ENCODE results near the gene NCR2. TPM values are rescaled to one million over a fixed set of nuclear protein-coding genes. Genes with fewer than 3 reads are reported as not detected.
A peak's percentile ranks its signal among the peaks of the same experiment; 100 is the strongest.

The NCR2 gene
- total and polyA plus RNA-seq, 9 of the 15 experiments (the other 6 are each of a cell fraction or from before 2014, with no cell fraction given), result not detected

DNA sequence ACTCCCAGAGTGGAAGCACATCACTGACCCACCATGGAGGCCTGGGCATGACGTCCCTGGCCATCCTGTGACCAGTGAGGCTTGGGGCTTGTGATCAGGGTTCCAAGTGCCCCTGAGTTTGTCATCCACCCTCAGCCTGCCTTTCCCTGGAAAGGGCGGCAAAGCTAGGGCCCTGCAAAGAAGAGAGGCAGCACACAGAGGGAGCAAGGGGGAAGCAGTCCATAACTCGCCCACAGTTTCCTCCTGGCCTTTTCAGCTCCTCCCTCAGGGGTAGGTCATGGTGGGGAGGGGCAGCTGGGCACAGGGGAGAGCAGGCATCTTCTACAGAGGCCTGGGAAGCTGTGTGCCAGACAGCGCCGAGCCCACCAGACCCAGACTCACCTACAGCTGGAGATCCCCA, at the start of gene NCR2 (continued):
- TF ChIP-seq, protein P1, sequence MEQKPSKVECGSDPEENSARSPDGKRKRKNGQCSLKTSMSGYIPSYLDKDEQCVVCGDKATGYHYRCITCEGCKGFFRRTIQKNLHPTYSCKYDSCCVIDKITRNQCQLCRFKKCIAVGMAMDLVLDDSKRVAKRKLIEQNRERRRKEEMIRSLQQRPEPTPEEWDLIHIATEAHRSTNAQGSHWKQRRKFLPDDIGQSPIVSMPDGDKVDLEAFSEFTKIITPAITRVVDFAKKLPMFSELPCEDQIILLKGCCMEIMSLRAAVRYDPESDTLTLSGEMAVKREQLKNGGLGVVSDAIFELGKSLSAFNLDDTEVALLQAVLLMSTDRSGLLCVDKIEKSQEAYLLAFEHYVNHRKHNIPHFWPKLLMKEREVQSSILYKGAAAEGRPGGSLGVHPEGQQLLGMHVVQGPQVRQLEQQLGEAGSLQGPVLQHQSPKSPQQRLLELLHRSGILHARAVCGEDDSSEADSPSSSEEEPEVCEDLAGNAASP (IDR thresholded peaks at IDR 0.05), result no peak
- no peak for TF ChIP-seq KDM1A (IDR thresholded peaks at IDR 0.05)

DNA sequence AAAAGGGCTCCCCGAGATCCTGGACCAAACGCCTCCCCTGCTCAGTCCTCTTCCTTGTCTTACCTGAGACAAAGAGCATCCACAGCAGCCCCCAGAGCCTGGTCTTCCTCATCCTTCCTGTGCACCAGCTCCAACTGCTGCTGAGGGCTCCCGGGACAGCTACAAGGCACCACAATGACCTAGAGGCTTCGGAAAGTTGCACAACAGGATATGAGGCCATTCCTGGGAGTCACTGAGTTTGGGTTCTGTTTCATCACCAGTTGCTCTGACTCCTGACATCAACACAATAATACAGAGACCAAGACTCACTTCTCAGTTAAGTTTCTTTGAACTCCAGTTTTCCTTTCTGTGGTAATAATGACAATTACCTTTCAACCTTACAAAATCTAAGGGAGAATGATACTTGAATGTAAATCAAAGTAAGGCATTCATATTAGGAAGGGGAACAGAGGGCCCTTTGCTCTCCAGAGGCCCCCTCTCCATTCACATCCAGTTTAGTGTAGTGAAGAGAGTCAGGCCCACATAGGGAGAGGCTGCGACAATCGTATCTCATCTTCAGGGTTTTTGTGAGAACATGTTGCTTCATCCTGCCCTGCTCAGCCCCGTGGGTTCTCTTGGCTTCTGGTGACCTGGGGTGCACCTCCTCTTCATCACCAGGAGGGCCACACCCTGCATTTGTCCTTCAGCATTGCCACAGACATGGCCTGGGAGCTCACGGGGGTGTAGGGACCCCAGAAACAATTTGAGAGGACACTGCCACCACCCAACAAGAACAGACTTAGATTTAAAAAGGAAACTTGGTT, 48.7 kb upstream of the NCR2 start, which contains the start of gene TREM1:
Gene TREM1, minus strand, starts transcription at position 139 of the 803 bp plus-strand sequence. Its CDS starts 27 bp downstream, at position 112.
- ATAC-seq (no peak), FAIRE-seq (no peak), DNase-seq (ENCODE audit: extremely low read depth in 1 of 4, low spot score in 3 of 4) (peak in 1 of 4 experiments; percentile 2)
- Histone ChIP-seq H3K4me2 (ENCODE audit: insufficient read depth, low read length) (no peak within 1 kb of the TSS), H3K9me1 (ENCODE audit: control insufficient read depth, insufficient read depth, low read length) (no peaks in the 10 kb centered on the region), H3K27ac (ENCODE audit: extremely low read depth, low read depth, low read length) (no peak within 1 kb of the TSS), H3K9me3 (replicated peaks; ENCODE audit: control insufficient read depth, insufficient read depth, low read depth, low read length) (no peaks in the 10 kb centered on the region), H3K9ac (ENCODE audit: insufficient read depth in 1 of 2, low read depth in 2 of 2, low read length in 2 of 2) (no peak within 1 kb of the TSS), H3K4me1 (replicated peaks in 1 of 2; ENCODE audit: control insufficient read depth in 2 of 2, insufficient read depth in 2 of 2, low read length in 2 of 2) (no peaks in the 10 kb centered on the region), H3K79me2 (ENCODE audit: control insufficient read depth, insufficient read depth, low read length) (no peaks in the 10 kb centered on the region), H3K27me3 (ENCODE audit: control insufficient read depth in 2 of 2, insufficient read depth in 2 of 2, low read length in 2 of 2) (peaks cover 2 to 42% of the 10 kb centered on the region in 2 experiments; a peak in 4 of 5 replicates), H4K20me1 (replicated peaks; ENCODE audit: control insufficient read depth, insufficient read depth, low read length) (no peaks in the 10 kb centered on the region), H2AFZ (ENCODE audit: low read depth, low read length) (no peak within 1 kb of the TSS), H3K4me3 (no peak within 1 kb of the TSS), H3K36me3 (ENCODE audit: control insufficient read depth, insufficient read depth, low read length) (no peaks in the 10 kb centered on the region)
- POLR2A ChIA-PET, result no interaction called here
- TF ChIP-seq CEBPG (CRISPR knock-in tag; IDR thresholded peaks at IDR 0.05) (no peak), CEBPG (tag; conservative IDR thresholded peaks at IDR 0.05 in 1 of 2, IDR thresholded peaks at IDR 0.05 in 1 of 2) (peak; percentile 86 to 96), GABPA (tag; conservative IDR thresholded peaks at IDR 0.05; ENCODE audit: low read depth) (peak; percentile 75), KDM5B (IDR thresholded peaks at IDR 0.05; ENCODE audit: insufficient replicate concordance, low read depth, low read length) (no peak), JUND (IDR thresholded peaks at IDR 0.05; ENCODE audit: borderline replicate concordance, low read depth, low read length) (no peak), JUND (tag; IDR thresholded peaks at IDR 0.05; ENCODE audit: borderline replicate concordance, low read depth, low read length) (no peak), FUS (optimal IDR thresholded peaks at IDR 0.05; ENCODE audit: low read depth, low read length) (no peak), CEBPB (tag; IDR thresholded peaks at IDR 0.05) (peak; percentile 61; the same call in 1 of the 2 replicates), NR2C2 (CRISPR knock-in tag; IDR thresholded peaks at IDR 0.05) (no peak), NR2C2 (tag; IDR thresholded peaks at IDR 0.05) (peak; percentile 27; the same call in 1 of the 2 replicates), KLF1 (tag; IDR thresholded peaks at IDR 0.05) (no peak), ETV1 (tag; conservative IDR thresholded peaks at IDR 0.05; ENCODE audit: low read depth) (peak; percentile 66)
- TF ChIP-seq, protein P2, sequence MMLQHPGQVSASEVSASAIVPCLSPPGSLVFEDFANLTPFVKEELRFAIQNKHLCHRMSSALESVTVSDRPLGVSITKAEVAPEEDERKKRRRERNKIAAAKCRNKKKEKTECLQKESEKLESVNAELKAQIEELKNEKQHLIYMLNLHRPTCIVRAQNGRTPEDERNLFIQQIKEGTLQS (IDR thresholded peaks at IDR 0.05), result peak; percentile 42
- TF ChIP-seq, protein P2 (CRISPR knock-in tag; conservative IDR thresholded peaks at IDR 0.05), result no peak
- WGBS (ENCODE audit: insufficient coverage, low coverage, missing lambda C conversion rate), result 2% methylated on average over 8 of the region's 8 CpGs
- in situ Hi-C loops (cut with MboI), result no loop called here
- CTCF ChIA-PET (ENCODE audit: low intra/inter-chr PET ratio), result no interaction called here
- BruUV-seq (replicated peaks), result no TSS peak
- intact Hi-C loops (cut with micrococcal nuclease), result no loop called here
